SU-DHL-6 (cell line): ENCODE data around the gene NFATC3.

Experiments
- H2AFZ ChIP-seq: fragments of 200-600 bp; sonication (generic); 2 replicates; pipeline ENCODE4 v1.6.1; 2014; ENCODE audit warnings: low read depth, mild to moderate bottlenecking, moderate library complexity, mixed read lengths, antibody characterized with exemption, low read length; ENCODE audit not compliant: severe bottlenecking
- H3F3A ChIP-seq: fragments of 200-600 bp; shearing (Covaris generic); 2 replicates; pipeline ENCODE4 v1.6.0; 2016; ENCODE audit warnings: antibody characterized with exemption, mild to moderate bottlenecking; ENCODE audit not compliant: insufficient read depth
- H3K27ac ChIP-seq: fragments of 200-600 bp; sonication (generic); 2 replicates; pipeline ENCODE4 v1.5.1; 2016; ENCODE audit warnings: low read depth, mild to moderate bottlenecking, low read length, moderate library complexity, mixed read lengths
- H3K27me3 ChIP-seq: fragments of 200-600 bp; sonication (generic), shearing (Covaris generic); 2 replicates; pipeline ENCODE4 v1.6.0; 2014; ENCODE audit warnings: mild to moderate bottlenecking, low read length
- H3K36me3 ChIP-seq: fragments of 200-600 bp; sonication (generic); 2 replicates; pipeline ENCODE4 v1.6.1; 2014; ENCODE audit warnings: mild to moderate bottlenecking, low read length, mixed read lengths
- H3K4me2 ChIP-seq: fragments of 300-600, 200-600 bp; shearing (Covaris generic), sonication (generic); 2 replicates; pipeline ENCODE4 v1.6.0; 2014; ENCODE audit warnings: low read length, low read depth, mild to moderate bottlenecking; ENCODE audit not compliant: poor library complexity, severe bottlenecking
- H3K4me3 ChIP-seq: fragments of 200-600 bp; sonication (generic); 2 replicates; pipeline ENCODE4 v1.5.1; 2014; ENCODE audit warnings: antibody characterized with exemption, low read length, mild to moderate bottlenecking, mixed read lengths; ENCODE audit not compliant: insufficient read depth, poor library complexity, severe bottlenecking
- H3K79me2 ChIP-seq: fragments of 200-600 bp; sonication (generic); 2 replicates; pipeline ENCODE4 v1.6.1; 2014; ENCODE audit warnings: mild to moderate bottlenecking, low read length, moderate library complexity; ENCODE audit not compliant: insufficient read depth
- H3K9ac ChIP-seq: fragments of 200-600 bp; sonication (generic); 2 replicates; pipeline ENCODE4 v1.7.0; 2014; ENCODE audit warnings: mild to moderate bottlenecking, low read length
- H3K9me2 ChIP-seq: fragments of 200-600 bp; sonication (generic); replicated peaks from 2 replicates; pipeline ENCODE4 v1.6.1; 2014; ENCODE audit warnings: low read length; ENCODE audit not compliant: insufficient read depth
- H3K9me3 ChIP-seq: fragments of 200-600 bp; sonication (generic); 2 replicates; pipeline ENCODE4 v1.6.1; 2014; ENCODE audit warnings: low read length, mixed read lengths; ENCODE audit not compliant: insufficient read depth
- H4K20me1 ChIP-seq: fragments of 200-600 bp; sonication (generic); 2 replicates; pipeline ENCODE4 v1.6.1; 2014; ENCODE audit warnings: low read depth, mild to moderate bottlenecking, antibody characterized with exemption, low read length, moderate library complexity, mixed read lengths
- EZH2phosphoT487 ChIP-seq: fragments of 200-600 bp; sonication (generic), shearing (Covaris generic); conservative IDR thresholded peaks from 2 replicates; pipeline ENCODE4 v1.6.1; 2018; ENCODE audit warnings: mild to moderate bottlenecking, antibody characterized with exemption, low read length, moderate library complexity, mixed read lengths
- TF ChIP-seq, protein P1 (sequence below): fragments of 200-600 bp; sonication (generic); IDR thresholded peaks from one replicate; pipeline ENCODE4 v1.5.1; 2017; ENCODE audit warnings: antibody characterized with exemption, mild to moderate bottlenecking, low read length, moderate library complexity; ENCODE audit not compliant: insufficient read depth, poor library complexity, severe bottlenecking

Gene NFATC3

DNA sequence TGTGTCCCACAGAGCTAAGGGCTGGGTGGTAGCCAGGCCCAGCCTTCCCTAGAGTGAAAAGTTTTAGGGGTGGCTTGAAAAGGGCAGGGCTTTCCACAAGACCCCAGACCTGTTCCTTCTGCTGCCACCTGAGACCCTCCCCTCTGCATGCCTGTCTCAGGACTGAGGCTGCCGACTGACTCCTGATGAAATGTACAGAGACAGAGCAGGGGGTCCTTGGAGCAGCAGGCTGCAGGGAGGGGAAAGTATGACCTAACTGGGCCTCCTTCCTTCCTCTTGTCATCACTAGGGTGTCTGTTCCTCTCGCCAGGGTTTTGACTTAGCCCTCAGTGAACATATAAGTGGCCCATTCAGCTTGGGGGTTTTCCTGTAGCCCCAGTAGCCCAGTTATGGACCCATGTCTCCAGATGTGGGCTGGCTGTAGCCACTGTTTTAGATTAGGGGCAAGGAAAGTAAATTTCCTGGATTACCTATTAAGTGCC, 14.9 kb upstream of the NFATC3 start:
- Histone ChIP-seq H2AFZ (no peak overlapping the region), H3F3A (no peaks in the 10 kb centered on the region; the same call in 1 of the 2 replicates), H4K20me1 (no peaks in the 10 kb centered on the region), H3K36me3 (no peaks in the 10 kb centered on the region; the same call in 1 of the 2 replicates), H3K79me2 (no peaks in the 10 kb centered on the region), H3K9me2 (no peaks in the 10 kb centered on the region), H3K27ac (no peak overlapping the region), H3K4me3 (no peak overlapping the region), H3K27me3 (no peaks in the 10 kb centered on the region), H3K9me3 (no peaks in the 10 kb centered on the region), H3K9ac (no peak overlapping the region), H3K4me2 (no peak overlapping the region)
- no peak for TF ChIP-seq EZH2phosphoT487
- TF ChIP-seq, protein P1, sequence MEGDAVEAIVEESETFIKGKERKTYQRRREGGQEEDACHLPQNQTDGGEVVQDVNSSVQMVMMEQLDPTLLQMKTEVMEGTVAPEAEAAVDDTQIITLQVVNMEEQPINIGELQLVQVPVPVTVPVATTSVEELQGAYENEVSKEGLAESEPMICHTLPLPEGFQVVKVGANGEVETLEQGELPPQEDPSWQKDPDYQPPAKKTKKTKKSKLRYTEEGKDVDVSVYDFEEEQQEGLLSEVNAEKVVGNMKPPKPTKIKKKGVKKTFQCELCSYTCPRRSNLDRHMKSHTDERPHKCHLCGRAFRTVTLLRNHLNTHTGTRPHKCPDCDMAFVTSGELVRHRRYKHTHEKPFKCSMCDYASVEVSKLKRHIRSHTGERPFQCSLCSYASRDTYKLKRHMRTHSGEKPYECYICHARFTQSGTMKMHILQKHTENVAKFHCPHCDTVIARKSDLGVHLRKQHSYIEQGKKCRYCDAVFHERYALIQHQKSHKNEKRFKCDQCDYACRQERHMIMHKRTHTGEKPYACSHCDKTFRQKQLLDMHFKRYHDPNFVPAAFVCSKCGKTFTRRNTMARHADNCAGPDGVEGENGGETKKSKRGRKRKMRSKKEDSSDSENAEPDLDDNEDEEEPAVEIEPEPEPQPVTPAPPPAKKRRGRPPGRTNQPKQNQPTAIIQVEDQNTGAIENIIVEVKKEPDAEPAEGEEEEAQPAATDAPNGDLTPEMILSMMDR = no peak

DNA sequence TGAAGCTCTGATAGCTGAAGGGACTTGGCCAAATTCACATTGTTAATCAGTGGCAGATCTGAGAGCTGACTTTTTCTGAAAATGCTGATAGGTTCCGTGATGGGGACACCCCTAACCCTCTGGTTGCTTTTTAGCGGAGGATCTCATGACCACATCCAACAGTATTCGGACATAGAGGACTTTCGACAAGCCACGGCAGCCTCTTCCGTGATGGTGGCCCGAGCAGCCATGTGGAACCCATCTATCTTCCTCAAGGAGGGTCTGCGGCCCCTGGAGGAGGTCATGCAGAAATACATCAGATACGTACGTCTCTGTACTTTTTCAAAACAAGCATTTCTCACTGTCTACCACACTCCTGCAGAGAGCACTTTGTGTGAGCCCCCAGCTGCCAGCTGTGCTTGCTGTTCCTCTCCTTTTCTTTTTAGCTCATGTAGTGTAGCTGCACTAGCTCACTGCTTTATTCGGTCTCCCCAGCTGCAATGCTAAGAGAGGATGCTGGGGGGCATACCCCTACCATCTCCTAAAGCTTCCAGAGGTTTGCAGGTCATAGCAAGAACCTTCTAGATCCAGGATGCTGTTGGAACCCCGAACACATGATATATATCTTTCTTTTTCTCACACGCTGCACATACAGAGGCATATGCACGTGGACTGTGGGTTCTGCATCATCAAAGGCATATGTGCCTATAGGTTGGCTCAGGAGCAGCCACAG, 14.2 kb upstream of the NFATC3 start:
- Histone ChIP-seq H4K20me1 (no peaks in the 10 kb centered on the region), H3K27ac (no peak overlapping the region), H3K36me3 (no peaks in the 10 kb centered on the region; the same call in 1 of the 2 replicates), H3K9ac (no peak overlapping the region), H2AFZ (no peak overlapping the region), H3K79me2 (no peaks in the 10 kb centered on the region), H3K9me3 (no peaks in the 10 kb centered on the region), H3K27me3 (no peaks in the 10 kb centered on the region), H3F3A (no peaks in the 10 kb centered on the region; the same call in 1 of the 2 replicates), H3K4me3 (no peak overlapping the region), H3K4me2 (no peak overlapping the region), H3K9me2 (no peaks in the 10 kb centered on the region)
- TF ChIP-seq, protein P1 = no peak
- no peak for TF ChIP-seq EZH2phosphoT487

DNA sequence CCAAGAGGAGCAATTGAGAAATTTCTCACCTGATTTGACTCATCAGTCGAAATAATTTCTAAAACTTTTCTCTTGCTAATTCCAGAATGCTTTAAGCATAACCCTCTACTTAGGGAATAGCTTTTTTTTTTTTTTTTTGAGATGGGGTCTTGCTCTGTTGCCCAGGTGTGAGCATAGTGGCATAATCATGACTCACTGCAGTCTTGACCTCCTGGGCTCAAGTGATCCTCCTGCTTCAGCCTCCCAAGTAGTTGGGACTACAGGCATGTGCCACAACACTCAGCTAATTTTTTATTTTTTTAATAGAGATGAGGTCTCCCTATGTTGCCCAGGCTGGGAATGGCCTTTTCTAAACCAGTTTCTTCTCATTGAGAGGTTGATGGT, 13.7 kb upstream of the NFATC3 start:
- no peak overlapping the region for H3K4me3 ChIP-seq
- no peaks in the 10 kb centered on the region for H3K27me3 ChIP-seq
- H3K36me3 ChIP-seq = no peaks in the 10 kb centered on the region; the same call in 1 of the 2 replicates
- H3K9me3 ChIP-seq = no peaks in the 10 kb centered on the region
- H2AFZ ChIP-seq = no peak overlapping the region
- no peaks in the 10 kb centered on the region for H3K79me2 ChIP-seq
- no peak overlapping the region for H3K9ac ChIP-seq
- no peak overlapping the region for H3K27ac ChIP-seq
- H3F3A ChIP-seq = no peaks in the 10 kb centered on the region; the same call in 1 of the 2 replicates
- no peaks in the 10 kb centered on the region for H4K20me1 ChIP-seq
- no peak overlapping the region for H3K4me2 ChIP-seq
- H3K9me2 ChIP-seq = no peaks in the 10 kb centered on the region
- no peak for TF ChIP-seq EZH2phosphoT487
- TF ChIP-seq, protein P1 = no peak
